HG02852 (cell line): ENCODE measurements around the gene POLD2.

Source experiments
- ATAC-seq: cut with Tn5 transposase; IDR thresholded peaks from one replicate; pipeline ENCODE4 v1.9.1; 2021; ENCODE audit warnings: mild to moderate bottlenecking, moderate library complexity; ENCODE audit not compliant: unreplicated experiment

The POLD2 gene

DNA sequence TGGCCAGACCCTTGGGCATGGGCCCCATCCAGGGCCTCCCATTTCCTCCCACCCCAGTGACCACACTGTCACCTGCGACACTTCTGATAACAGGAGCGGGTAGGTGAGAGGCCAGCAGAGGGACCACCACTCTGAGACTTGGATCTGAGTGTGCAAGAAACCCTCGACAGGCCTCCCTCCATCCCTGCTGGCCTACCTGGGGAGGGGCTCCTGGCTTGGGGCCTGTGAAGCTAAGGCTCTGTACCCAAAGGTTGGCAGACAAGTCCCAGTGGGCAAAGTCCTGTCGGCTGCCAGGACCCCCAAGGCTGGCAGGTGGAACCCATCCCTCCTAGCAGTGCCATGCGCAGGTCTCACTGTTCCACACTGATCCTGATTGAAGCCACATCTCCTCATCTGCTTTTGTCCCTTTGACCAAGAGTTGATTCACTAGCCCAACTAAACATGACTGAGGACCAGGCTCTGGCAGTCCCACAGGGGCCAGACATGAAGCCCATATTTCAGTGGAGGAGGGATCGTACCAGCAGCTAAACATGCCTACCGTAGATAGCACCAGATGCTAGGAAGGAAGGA is 56.8 kb downstream of the POLD2 start:
- ATAC-seq: no peak

DNA sequence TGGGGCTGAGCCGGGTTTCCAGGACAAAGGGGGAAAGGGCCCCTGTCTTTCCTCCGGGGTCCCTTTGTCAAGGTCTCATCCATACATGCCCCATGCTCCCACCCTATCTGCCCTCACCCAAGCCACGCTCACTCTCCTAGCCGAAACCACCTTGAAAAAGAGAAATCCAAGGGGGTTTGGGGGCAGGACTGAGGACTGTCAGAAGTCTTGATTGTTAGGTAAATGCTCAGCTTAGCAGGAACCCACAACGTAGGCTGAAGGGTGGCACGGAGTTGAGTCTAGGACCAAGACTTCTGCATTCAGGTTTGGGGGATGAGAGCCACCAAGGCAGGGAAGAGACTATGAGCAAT is 57.3 kb downstream of the POLD2 start:
- no peak for ATAC-seq

DNA sequence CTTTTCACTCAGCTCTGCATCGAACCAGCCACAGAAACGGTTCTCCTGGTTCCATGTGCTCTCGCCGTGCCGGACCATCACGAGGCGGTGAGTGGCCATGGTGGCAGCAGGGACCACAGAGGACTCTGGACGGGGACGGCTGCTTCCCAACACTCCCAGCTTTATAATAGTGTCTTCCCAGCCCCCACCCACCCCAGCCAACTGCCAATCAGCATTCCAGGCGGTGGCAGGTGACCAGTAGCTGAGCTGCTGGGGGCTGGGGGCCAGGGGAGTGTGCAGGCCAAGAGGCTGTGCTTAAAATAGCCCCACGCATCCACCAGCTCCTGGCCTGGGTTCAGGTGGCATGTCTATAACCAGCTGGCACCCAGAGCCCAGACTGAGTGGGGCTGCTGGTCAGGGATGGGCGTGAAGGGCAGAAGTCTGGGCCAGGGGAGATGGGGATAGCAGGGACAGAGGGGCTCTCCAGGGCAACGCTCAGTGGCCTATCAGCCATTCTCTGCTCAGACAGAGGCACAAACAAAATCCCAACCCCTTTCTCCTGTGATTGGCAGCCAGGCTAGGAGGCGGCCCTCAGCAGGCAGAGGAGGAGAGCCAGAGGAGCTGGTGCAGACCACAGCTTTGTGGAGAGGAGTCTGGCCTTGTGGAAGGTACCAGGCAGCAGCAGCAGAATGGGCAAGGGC is 57.8 kb downstream of the POLD2 start, which contains the start of gene PGAM2:
Gene PGAM2 (minus strand): TSS at position 137 of the 680 bp plus-strand sequence. CDS start 38 bp downstream, at position 99.
- ATAC-seq: no peak

DNA sequence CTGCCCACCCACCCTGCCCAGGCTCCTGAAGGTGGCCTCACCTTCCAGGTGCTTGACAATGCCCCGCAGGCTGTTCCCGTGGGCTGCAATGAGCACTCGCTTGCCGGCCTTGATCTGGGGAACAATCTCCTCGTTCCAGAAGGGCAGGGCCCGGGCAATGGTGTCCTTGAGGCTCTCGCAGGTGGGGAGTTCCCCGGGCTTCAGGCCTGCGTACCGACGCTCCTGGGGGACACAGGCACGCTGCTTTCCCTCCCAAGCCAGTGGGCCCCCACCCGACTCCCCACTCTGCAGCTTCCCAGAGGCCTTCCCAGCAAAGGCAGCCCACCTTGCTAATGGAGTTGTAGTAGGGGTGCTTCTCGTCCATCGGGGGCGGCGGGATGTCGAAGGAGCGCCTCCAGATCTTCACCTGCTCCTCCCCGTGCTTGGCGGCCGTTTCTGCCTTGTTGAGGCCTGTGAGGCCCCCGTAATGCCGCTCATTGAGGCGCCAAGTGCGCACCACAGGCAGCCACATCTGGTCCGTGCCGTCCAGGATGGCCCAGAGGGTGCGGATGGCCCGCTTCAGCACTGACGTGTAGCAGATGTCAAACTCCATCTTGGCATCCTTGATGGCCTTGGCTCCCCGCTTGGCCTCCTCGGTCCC is 58.4 kb downstream of the POLD2 start:
- ATAC-seq: no peak
